HepG2 (cell line): Measurements from ENCODE around the gene LRRC74A. TPM values are rescaled to one million over a fixed set of nuclear protein-coding genes. Genes with fewer than 3 reads are reported as not detected.

Source experiments
- CBX1 ChIP-seq: IDR thresholded peaks from one replicate; pipeline ENCODE4 v1.6.1; 2016; ENCODE audit warnings: antibody characterized with exemption, low read depth
- ETV6 ChIP-seq: sonication (generic); formaldehyde crosslinking; conservative IDR thresholded peaks from 2 replicates; pipeline ENCODE4 v1.4.0; 2020; ENCODE audit warnings: missing genetic modification reagents
- HIVEP1 ChIP-seq: sonication (generic); formaldehyde crosslinking; IDR thresholded peaks from 2 replicates; pipeline ENCODE4 v1.4.0; 2020; ENCODE audit warnings: mild to moderate bottlenecking, missing genetic modification reagents
- KMT2B ChIP-seq: IDR thresholded peaks from 2 replicates; pipeline ENCODE4 v1.6.1; 2016; ENCODE audit warnings: missing genetic modification reagents, missing compliant biosample characterization
- NFIC ChIP-seq: IDR thresholded peaks from 2 replicates; pipeline ENCODE4 v1.6.1; 2012; ENCODE audit warnings: mild to moderate bottlenecking, low read length, inconsistent platforms
- PHF20 ChIP-seq: sonication (generic); formaldehyde crosslinking; IDR thresholded peaks from 2 replicates; pipeline ENCODE4 v1.5.0; 2020; ENCODE audit warnings: mild to moderate bottlenecking, missing genetic modification reagents
- POLR2AphosphoS5 ChIP-seq: IDR thresholded peaks from 2 replicates; pipeline ENCODE4 v1.6.1; 2012; ENCODE audit warnings: low read depth, low read length
- TCF7 ChIP-seq: sonication (generic); IDR thresholded peaks from 2 replicates; pipeline ENCODE4 v1.6.1; 2016; ENCODE audit warnings: antibody characterized with exemption, low read depth
- UBTF ChIP-seq: sonication (generic); formaldehyde crosslinking; IDR thresholded peaks from 2 replicates; pipeline ENCODE4 v1.4.0; 2020; ENCODE audit warnings: mild to moderate bottlenecking, missing genetic modification reagents
- USF2 ChIP-seq, 2 experiments: sonication (generic) in 1 of 2; formaldehyde crosslinking in 1 of 2; IDR thresholded peaks; 2 replicates each; pipeline versions ENCODE4 v1.5.1 to v1.6.1; 2011 to 2020; ENCODE audit warnings: borderline replicate concordance in 1 of 2, low read depth in 1 of 2, low read length in 1 of 2, mild to moderate bottlenecking in 1 of 2, missing genetic modification reagents in 1 of 2, moderate library complexity in 1 of 2
- XRCC5 ChIP-seq: fragments of 200-400 bp; formaldehyde crosslinking; optimal IDR thresholded peaks from 2 replicates; pipeline ENCODE3; 2017; ENCODE audit warnings: mild to moderate bottlenecking, low read length
- ZC3H13 ChIP-seq: sonication (generic); formaldehyde crosslinking; IDR thresholded peaks from 2 replicates; pipeline ENCODE4 v1.8.1; 2023; ENCODE audit warnings: mild to moderate bottlenecking, missing genetic modification reagents, moderate library complexity
- ZSCAN9 ChIP-seq: IDR thresholded peaks from 2 replicates; pipeline ENCODE4 v1.6.1; 2016; ENCODE audit warnings: borderline replicate concordance
- polyA plus RNA-seq, 8 experiments: library from polyadenylated mRNA; depleted of rRNA in 3 of 8; stranded (reverse) in 7 of 8; unstranded in 1 of 8; fragments of >200 nt; fragmentation: Illumina TruSeq in 4 of 8; extraction: Trizol in 4 of 8; gene quantifications; 2 replicates each; pipeline versions ENCODE4 v1.2.1 to v1.2.3, GENCODE V29; 2011 to 2016; ENCODE audit warnings: low read depth in 4 of 8, missing spikeins in 1 of 8, mixed read lengths in 1 of 8; ENCODE audit not compliant: insufficient read depth in 1 of 8
- total RNA-seq, 5 experiments: library from RNA; depleted of rRNA; stranded (reverse); fragments of >200 nt; fragmentation: Illumina TruSeq; extraction: Trizol; gene quantifications; 2 replicates each; pipeline ENCODE4 v1.2.3, GENCODE V29; 2016; ENCODE audit warnings: low read depth in 1 of 5
- TF ChIP-seq, protein P1 (sequence below): sonication (generic); formaldehyde crosslinking; IDR thresholded peaks from one replicate; pipeline ENCODE4 v1.5.1; 2020; ENCODE audit warnings: mild to moderate bottlenecking, missing genetic modification reagents; ENCODE audit errors: not compliant biosample characterization

The LRRC74A gene
- total and polyA plus RNA-seq, 2 of the 13 experiments (the other 11 are each of a cell fraction or from before 2014, with no cell fraction given), result not detected

DNA sequence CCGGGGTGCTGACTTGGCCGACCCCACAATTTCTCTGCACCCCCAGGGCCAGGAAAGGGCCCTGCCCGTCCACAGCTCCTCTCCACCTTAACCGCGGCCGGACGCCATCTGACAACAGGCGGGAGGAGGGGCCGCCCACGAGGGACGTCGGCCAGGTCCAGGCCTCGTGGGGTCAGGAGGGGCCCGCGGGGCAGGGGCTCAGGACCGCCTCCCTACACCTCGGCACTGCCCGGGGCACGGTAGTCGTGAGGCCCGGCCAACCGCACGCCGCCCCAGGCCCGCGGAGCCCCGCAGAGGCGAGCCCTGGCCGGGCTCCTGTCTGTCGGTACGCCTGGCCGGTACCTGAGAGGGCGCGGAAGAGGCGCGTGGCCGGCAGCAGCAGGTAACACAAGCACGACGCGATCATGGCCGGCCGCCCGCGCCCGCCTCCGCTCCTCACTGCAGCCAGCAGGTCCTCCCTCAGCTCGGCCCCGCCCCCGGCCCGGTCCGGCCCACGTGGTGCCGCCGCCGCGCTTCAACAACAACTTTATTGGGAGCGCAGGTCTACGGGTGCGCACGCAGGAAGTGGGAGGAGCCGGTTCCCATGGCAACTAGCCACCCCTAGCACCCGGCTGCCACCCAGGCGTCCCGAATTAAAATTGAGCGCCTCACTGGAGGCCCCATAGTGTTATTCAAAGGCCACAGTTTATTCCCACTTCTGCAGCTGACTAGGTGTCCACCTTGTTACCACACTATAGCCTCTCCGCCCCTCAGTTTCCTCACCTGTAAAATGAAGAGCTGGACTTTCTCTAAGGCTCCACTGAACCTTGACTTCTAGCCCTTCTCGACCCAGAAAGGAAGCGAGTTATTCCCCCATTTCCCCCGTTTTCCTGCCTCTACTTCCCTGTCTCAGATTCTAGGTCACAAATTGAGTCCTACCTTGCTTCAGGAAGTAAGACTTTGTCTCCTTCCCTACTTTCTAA, 13.5 kb upstream of the LRRC74A start, which contains the start of gene ANGEL1 (continued):
- TF ChIP-seq UBTF (CRISPR knock-in tag), result peak; percentile 81
- no peak for TF ChIP-seq TCF7
- TF ChIP-seq HIVEP1 (CRISPR knock-in tag), result no peak
- TF ChIP-seq NFIC, result no peak
- TF ChIP-seq ETV6 (CRISPR knock-in tag), result peak; percentile 86; the same call in 1 of the 2 replicates
- peak; percentile 92 for TF ChIP-seq XRCC5
- peak; percentile 82 for TF ChIP-seq USF2 (IDR thresholded peaks at IDR 0.05; ENCODE audit: low read depth, low read length)
- peak; percentile 87; the same call in 1 of the 2 replicates for TF ChIP-seq USF2 (CRISPR knock-in tag; IDR thresholded peaks at IDR 0.05; ENCODE audit: borderline replicate concordance)
- peak; percentile 60; the same call in 1 of the 2 replicates for TF ChIP-seq KMT2B
- TF ChIP-seq ZSCAN9, result peak; percentile 47; the same call in 1 of the 2 replicates
- TF ChIP-seq, protein P1, sequence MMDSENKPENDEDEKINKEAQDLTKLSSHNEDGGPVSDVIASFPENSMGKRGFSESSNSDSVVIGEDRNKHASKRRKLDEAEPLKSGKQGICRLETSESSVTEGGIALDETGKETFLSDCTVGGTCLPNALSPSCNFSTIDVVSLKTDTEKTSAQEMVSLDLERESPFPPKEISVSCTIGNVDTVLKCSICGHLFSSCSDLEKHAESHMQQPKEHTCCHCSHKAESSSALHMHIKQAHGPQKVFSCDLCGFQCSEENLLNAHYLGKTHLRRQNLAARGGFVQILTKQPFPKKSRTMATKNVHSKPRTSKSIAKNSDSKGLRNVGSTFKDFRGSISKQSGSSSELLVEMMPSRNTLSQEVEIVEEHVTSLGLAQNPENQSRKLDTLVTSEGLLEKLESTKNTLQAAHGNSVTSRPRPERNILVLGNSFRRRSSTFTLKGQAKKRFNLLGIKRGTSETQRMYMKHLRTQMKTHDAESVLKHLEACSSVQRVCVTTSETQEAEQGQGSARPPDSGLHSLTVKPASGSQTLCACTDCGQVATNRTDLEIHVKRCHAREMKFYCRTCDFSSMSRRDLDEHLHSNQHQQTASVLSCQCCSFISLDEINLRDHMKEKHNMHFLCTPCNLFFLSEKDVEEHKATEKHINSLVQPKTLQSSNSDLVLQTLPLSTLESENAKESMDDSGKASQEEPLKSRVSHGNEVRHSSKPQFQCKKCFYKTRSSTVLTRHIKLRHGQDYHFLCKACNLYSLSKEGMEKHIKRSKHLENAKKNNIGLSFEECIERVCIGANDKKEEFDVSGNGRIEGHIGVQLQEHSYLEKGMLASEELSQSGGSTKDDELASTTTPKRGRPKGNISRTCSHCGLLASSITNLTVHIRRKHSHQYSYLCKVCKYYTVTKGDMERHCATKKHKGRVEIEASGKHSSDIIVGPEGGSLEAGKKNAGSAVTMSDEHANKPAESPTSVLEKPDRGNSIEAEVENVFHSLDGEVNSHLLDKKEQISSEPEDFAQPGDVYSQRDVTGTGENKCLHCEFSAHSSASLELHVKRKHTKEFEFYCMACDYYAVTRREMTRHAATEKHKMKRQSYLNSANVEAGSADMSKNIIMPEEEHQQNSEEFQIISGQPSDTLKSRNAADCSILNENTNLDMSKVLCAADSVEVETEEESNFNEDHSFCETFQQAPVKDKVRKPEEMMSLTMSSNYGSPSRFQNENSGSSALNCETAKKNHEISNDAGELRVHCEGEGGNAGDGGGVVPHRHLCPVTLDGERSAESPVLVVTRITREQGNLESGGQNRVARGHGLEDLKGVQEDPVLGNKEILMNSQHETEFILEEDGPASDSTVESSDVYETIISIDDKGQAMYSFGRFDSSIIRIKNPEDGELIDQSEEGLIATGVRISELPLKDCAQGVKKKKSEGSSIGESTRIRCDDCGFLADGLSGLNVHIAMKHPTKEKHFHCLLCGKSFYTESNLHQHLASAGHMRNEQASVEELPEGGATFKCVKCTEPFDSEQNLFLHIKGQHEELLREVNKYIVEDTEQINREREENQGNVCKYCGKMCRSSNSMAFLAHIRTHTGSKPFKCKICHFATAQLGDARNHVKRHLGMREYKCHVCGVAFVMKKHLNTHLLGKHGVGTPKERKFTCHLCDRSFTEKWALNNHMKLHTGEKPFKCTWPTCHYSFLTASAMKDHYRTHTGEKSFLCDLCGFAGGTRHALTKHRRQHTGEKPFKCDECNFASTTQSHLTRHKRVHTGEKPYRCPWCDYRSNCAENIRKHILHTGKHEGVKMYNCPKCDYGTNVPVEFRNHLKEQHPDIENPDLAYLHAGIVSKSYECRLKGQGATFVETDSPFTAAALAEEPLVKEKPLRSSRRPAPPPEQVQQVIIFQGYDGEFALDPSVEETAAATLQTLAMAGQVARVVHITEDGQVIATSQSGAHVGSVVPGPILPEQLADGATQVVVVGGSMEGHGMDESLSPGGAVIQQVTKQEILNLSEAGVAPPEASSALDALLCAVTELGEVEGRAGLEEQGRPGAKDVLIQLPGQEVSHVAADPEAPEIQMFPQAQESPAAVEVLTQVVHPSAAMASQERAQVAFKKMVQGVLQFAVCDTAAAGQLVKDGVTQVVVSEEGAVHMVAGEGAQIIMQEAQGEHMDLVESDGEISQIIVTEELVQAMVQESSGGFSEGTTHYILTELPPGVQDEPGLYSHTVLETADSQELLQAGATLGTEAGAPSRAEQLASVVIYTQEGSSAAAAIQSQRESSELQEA, result peak; percentile 55
- peak; percentile 84 for TF ChIP-seq PHF20 (CRISPR knock-in tag)
- peak; percentile 99 for TF ChIP-seq CBX1
- 0 out of 2 replicates have a peak, but pooled peaks have one; percentile 42 for TF ChIP-seq ZC3H13 (CRISPR knock-in tag)
- peak; percentile 79 for TF ChIP-seq POLR2AphosphoS5
